ENCODE data around the gene SLC20A1. TPM values are rescaled to one million over a fixed set of nuclear protein-coding genes. Genes with fewer than 3 reads are reported as not detected.

The SLC20A1 gene
- total RNA-seq, 1 donor from 2014 or later = 101 TPM

- TF ChIP-seq, protein P1, sequence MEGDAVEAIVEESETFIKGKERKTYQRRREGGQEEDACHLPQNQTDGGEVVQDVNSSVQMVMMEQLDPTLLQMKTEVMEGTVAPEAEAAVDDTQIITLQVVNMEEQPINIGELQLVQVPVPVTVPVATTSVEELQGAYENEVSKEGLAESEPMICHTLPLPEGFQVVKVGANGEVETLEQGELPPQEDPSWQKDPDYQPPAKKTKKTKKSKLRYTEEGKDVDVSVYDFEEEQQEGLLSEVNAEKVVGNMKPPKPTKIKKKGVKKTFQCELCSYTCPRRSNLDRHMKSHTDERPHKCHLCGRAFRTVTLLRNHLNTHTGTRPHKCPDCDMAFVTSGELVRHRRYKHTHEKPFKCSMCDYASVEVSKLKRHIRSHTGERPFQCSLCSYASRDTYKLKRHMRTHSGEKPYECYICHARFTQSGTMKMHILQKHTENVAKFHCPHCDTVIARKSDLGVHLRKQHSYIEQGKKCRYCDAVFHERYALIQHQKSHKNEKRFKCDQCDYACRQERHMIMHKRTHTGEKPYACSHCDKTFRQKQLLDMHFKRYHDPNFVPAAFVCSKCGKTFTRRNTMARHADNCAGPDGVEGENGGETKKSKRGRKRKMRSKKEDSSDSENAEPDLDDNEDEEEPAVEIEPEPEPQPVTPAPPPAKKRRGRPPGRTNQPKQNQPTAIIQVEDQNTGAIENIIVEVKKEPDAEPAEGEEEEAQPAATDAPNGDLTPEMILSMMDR (IDR thresholded peaks at IDR 0.05; ENCODE audit: insufficient read depth, low read length, poor library complexity, severe bottlenecking) = no peak
- Histone ChIP-seq H3K4me3 (ENCODE audit: low read depth, low read length) (no peak overlapping the region), H3K27me3 (ENCODE audit: control insufficient read depth, insufficient read depth, low read length) (no peaks in the 10 kb centered on the region), H3K36me3 (ENCODE audit: control insufficient read depth, insufficient read depth, low read length) (no peaks in the 10 kb centered on the region)
- no peak for DNase-seq (ENCODE audit: low read depth)
These were observed 39.6 kb downstream of the SLC20A1 start for GRCh38 chr2:112685271-112685884.

DNA sequence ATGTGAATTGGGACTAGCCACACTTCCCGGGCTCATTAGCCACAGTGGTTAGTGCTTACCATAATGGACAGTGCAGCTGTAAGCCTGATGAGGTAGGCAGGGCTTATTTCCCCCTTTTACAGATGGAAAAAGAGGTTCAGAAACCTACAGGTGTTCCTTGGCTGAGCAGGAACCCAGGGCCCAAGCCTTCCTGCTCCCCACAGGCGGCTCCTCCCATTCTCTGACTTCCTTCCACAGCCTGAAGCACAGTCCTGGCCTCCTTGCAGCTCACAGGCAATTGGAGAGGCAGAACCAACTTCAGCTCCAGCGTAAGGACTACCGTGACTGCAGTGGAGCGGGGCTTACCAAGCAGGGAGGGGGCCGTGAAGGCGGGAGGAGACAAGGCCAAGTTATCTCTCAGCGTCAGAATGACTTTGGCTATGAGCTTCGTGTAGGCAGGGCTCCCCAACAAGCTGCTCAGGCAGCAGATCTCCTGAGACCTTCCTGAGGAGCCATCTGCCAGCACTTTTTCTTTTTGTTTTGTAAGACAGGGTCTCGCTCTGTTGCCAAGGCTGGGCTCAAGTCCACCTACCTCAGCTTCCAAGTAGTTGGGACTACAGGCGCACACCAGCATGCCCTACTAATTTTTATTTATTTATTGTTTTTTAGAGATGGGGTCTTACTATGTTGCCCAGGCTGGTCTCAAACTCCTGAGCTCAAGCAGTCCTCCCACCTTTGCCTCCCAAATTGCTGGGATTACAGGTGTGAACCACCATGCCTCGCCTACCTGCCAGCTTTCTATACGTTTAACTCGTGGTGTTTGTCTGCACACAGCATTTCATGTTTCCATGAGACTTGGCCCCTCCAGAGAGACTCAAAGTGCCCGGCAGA lies 40.8 kb downstream of the SLC20A1 start:
- TF ChIP-seq, protein P1 (IDR thresholded peaks at IDR 0.05; ENCODE audit: insufficient read depth, low read length, poor library complexity, severe bottlenecking) = no peak
- H3K4me3 ChIP-seq (ENCODE audit: low read depth, low read length) = no peak overlapping the region
- no peak for DNase-seq (ENCODE audit: low read depth)
- no peaks in the 10 kb centered on the region for H3K27me3 ChIP-seq (ENCODE audit: control insufficient read depth, insufficient read depth, low read length)
- no peaks in the 10 kb centered on the region for H3K36me3 ChIP-seq (ENCODE audit: control insufficient read depth, insufficient read depth, low read length)

DNA sequence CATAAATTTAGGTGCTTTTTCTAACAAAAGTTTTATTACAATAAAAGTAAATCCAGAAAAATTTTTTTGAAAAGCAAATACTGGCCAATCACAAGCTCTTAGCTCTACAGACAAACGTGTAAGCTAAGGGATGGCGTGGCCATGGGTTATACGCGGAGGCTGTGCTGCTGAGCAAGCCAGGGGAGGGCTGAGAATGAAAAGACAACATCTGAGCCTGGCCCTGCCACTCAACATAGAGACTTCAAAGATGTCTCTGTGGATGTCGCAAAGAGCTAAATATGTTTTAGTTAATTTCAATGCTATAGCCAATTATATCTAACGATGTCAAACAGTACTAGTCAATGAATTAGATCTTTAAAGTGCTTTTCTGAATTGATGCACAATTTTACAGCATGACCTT lies 41.8 kb downstream of the SLC20A1 start:
- no peak for DNase-seq (ENCODE audit: low read depth)
- TF ChIP-seq, protein P1 (IDR thresholded peaks at IDR 0.05; ENCODE audit: insufficient read depth, low read length, poor library complexity, severe bottlenecking) = no peak
- Histone ChIP-seq H3K27me3 (ENCODE audit: control insufficient read depth, insufficient read depth, low read length) (no peaks in the 10 kb centered on the region), H3K36me3 (ENCODE audit: control insufficient read depth, insufficient read depth, low read length) (no peaks in the 10 kb centered on the region), H3K4me3 (ENCODE audit: low read depth, low read length) (no peak overlapping the region)

DNA sequence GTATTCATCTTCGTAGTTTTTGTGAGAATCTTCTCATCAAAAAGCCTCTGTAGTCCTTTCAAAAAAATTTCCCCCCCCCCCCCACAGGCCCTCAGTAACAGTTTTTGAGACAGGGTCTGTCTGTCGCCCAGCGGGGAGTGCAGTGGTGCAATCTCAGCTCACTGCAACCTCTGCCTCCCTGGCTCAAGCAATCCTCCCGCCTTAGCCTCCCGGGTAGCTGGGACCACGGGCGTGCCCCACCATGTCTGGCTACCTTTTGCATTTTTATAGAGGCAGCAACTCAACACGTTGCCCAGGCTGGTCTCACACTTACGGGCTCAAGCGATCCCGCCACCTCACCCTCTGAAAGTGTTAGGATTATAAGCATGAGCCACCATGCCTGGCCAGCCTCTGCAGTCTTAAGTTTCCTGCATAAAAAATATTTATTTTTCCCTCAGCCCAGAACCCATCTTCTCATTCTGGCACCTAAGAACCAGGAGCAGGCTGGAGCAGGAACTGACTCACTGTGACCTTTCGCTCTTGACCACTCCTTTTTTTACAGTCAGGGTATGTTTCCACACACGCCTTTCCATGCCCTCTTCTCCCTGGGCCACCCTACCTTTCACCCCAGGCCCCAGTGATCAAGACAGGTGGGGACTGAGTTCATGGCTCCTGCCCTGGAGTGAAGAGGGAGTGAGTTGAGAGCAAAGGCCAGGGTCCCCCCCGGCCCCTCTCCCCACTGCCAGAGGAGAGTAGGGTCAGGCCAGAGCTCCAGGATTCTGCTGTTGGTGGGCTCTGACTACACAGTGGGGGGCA lies 42.5 kb downstream of the SLC20A1 start:
- Histone ChIP-seq H3K27me3 (ENCODE audit: control insufficient read depth, insufficient read depth, low read length) (no peaks in the 10 kb centered on the region), H3K36me3 (ENCODE audit: control insufficient read depth, insufficient read depth, low read length) (no peaks in the 10 kb centered on the region), H3K4me3 (ENCODE audit: low read depth, low read length) (no peak overlapping the region)
- DNase-seq (ENCODE audit: low read depth) = no peak
- TF ChIP-seq, protein P1 (IDR thresholded peaks at IDR 0.05; ENCODE audit: insufficient read depth, low read length, poor library complexity, severe bottlenecking) = no peak

DNA sequence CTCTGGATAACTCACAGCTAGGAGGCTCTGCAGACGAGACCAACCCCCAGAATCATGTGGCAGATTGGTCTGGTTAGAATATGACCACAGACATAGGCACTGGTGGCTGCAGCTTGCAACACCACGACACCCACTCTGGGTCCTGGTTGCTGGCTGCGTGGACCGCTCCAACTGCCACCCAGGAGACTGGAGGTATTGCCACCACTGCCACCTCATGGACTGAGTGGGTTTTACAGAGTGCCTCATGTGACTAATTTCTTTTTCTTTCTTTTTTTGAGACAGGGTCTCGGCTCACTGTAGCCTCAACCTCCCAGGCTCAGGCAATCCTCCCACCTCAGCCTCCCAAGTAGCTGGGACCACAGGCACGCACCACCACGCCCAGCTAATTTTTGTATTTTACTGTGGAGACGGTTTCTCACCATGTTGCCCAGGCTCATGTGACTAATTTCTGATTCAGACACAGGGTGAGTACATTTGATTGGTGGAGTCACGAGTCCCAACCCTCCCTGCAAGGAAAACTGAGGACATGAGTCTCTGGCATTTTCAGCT lies 45.2 kb downstream of the SLC20A1 start:
- TF ChIP-seq, protein P1 (IDR thresholded peaks at IDR 0.05; ENCODE audit: insufficient read depth, low read length, poor library complexity, severe bottlenecking) = peak; percentile 34
- H3K4me3 ChIP-seq (ENCODE audit: low read depth, low read length) = no peak overlapping the region
- no peaks in the 10 kb centered on the region for H3K27me3 ChIP-seq (ENCODE audit: control insufficient read depth, insufficient read depth, low read length)
- no peaks in the 10 kb centered on the region for H3K36me3 ChIP-seq (ENCODE audit: control insufficient read depth, insufficient read depth, low read length)
- no peak for DNase-seq (ENCODE audit: low read depth)

Measured in kidney epithelial cell (primary cell).